PC-3 (cell line): Measurements from ENCODE around the gene GPR137B. TPM values are rescaled to one million over a fixed set of nuclear protein-coding genes. Genes with fewer than 3 reads are reported as not detected.
A peak's percentile ranks its signal among the peaks of the same experiment; 100 is the strongest.

ENCODE experiments used
- ATAC-seq: fragments of 200-7000 bp; cut with Tn5 transposase; 2 replicates; pipeline ENCODE4 v1.9.1; 2020; ENCODE audit warnings: mild to moderate bottlenecking, moderate library complexity
- BruUV-seq: library from RNA; stranded (reverse); fragments of 400-500 nt; replicated peaks from 2 replicates; lab custom pipeline; 2021; lab: Mats Ljungman, UMichigan
- CTCF ChIA-PET: fragments of 300-600 bp; sonication (Branson Sonifier 250); formaldehyde crosslinking; loops from one replicate; lab custom pipeline; 2022; ENCODE audit warnings: antibody characterized with exemption; lab: Charles Lee
- POLR2A ChIA-PET: fragments of 300-600 bp; sonication (Branson Sonifier 250); formaldehyde crosslinking; loops from one replicate; lab custom pipeline; 2022; ENCODE audit warnings: antibody characterized with exemption; ENCODE audit not compliant: unreplicated experiment; lab: Charles Lee
- DNase-seq: peaks from one replicate; pipeline ENCODE4 v3.0.0-alpha.2; 2015
- H2AFZ ChIP-seq: fragments of 300-600 bp; sonication (generic); 2 replicates; pipeline ENCODE4 v1.6.0; 2016; ENCODE audit warnings: antibody characterized with exemption, low read length
- H3F3A ChIP-seq: fragments of 300-600 bp; sonication (generic); one replicate; pipeline ENCODE4 v1.6.0; 2017; ENCODE audit warnings: antibody characterized with exemption, low read length, control low read depth, mild to moderate bottlenecking; ENCODE audit not compliant: unreplicated experiment
- H3K27ac ChIP-seq: fragments of 300-600 bp; sonication (generic); 2 replicates; pipeline ENCODE4 v1.5.1; 2016; ENCODE audit warnings: mild to moderate bottlenecking, low read length
- H3K27me3 ChIP-seq: fragments of 300-600 bp; sonication (generic); 2 replicates; pipeline ENCODE4 v1.6.1; 2016; ENCODE audit warnings: low read length, mixed read lengths
- H3K36me3 ChIP-seq: fragments of 300-600 bp; sonication (generic); 2 replicates; pipeline ENCODE4 v1.6.1; 2016; ENCODE audit warnings: low read depth, mixed run types, low read length, mixed read lengths
- H3K4me1 ChIP-seq: fragments of 300-600 bp; sonication (generic); 2 replicates; pipeline ENCODE4 v1.5.1; 2016; ENCODE audit warnings: low read length; ENCODE audit not compliant: insufficient read depth
- H3K4me2 ChIP-seq: fragments of 300-600 bp; sonication (generic); 2 replicates; pipeline ENCODE4 v1.6.0; 2016; ENCODE audit warnings: low read length
- H3K4me3 ChIP-seq: fragments of 300-600 bp; sonication (generic); 2 replicates; pipeline ENCODE4 v1.5.1; 2016; ENCODE audit warnings: mild to moderate bottlenecking, low read length, mixed read lengths
- H3K79me2 ChIP-seq: fragments of 300-600 bp; sonication (generic); 2 replicates; pipeline ENCODE4 v1.6.1; 2017; ENCODE audit warnings: low read length, mixed read lengths
- H3K9ac ChIP-seq: fragments of 300-600 bp; sonication (generic); 2 replicates; pipeline ENCODE4 v1.6.0; 2016; ENCODE audit warnings: mild to moderate bottlenecking, low read length
- H3K9me2 ChIP-seq: fragments of 300-600 bp; sonication (generic); replicated peaks from 2 replicates; pipeline ENCODE4 v1.6.1; 2016; ENCODE audit warnings: mixed run types, low read length, mixed read lengths
- H3K9me3 ChIP-seq: fragments of 300-600 bp; sonication (generic); 2 replicates; pipeline ENCODE4 v1.6.1; 2016; ENCODE audit warnings: low read length, mixed read lengths
- H4K20me1 ChIP-seq: fragments of 300-600 bp; sonication (generic); 2 replicates; pipeline ENCODE4 v1.6.1; 2016; ENCODE audit warnings: low read length, mixed read lengths
- EZH2 ChIP-seq: fragments of 300-600 bp; sonication (generic); IDR thresholded peaks from one replicate; pipeline ENCODE4 v1.6.1; 2017; ENCODE audit warnings: antibody characterized with exemption, mild to moderate bottlenecking, low read length; ENCODE audit not compliant: unreplicated experiment
- EZH2phosphoT487 ChIP-seq: fragments of 300-600 bp; sonication (generic); IDR thresholded peaks from 2 replicates; pipeline ENCODE4 v1.6.1; 2018; ENCODE audit warnings: mild to moderate bottlenecking, antibody characterized with exemption, low read length, borderline replicate concordance
- intact Hi-C: fragments of 100-400 bp; cut with micrococcal nuclease; formaldehyde crosslinking; loops from 2 replicates; pipeline ENCODE4 v1.9.0; 2023
- total RNA-seq: library from RNA; depleted of rRNA; stranded (reverse); fragments of >200 nt; gene quantifications from 2 replicates; pipeline ENCODE4 v1.2.3, GENCODE V29; 2014
- TF ChIP-seq, protein P1 (sequence below): fragments of 300-600 bp; sonication (generic); conservative IDR thresholded peaks from 2 replicates; pipeline ENCODE4 v1.5.1; 2017; ENCODE audit warnings: antibody characterized with exemption, low read depth, mild to moderate bottlenecking, low read length

Gene GPR137B
- total RNA-seq, 1 experiment from 2014 or later, result 2.3 TPM

DNA sequence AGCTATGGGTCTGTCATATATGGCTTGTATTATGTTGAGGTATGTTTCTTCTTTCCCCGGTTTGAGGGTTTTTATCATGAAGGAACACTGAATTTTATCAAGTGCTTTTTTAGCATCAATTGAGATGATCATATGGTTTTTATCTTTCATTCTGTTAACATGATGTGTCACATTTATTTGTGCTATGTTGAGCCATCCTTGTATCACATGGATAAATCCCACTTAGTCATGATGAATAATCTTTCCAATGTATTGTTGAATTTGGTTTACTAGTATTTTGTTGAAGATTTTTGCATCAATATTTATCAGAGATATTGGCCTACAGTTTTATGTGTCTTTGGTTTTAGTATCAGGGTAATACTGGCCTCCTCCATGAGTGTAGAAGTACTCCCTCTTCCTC lies 61.7 kb downstream of the GPR137B start:
- TF ChIP-seq EZH2, result no peak
- TF ChIP-seq, protein P1, sequence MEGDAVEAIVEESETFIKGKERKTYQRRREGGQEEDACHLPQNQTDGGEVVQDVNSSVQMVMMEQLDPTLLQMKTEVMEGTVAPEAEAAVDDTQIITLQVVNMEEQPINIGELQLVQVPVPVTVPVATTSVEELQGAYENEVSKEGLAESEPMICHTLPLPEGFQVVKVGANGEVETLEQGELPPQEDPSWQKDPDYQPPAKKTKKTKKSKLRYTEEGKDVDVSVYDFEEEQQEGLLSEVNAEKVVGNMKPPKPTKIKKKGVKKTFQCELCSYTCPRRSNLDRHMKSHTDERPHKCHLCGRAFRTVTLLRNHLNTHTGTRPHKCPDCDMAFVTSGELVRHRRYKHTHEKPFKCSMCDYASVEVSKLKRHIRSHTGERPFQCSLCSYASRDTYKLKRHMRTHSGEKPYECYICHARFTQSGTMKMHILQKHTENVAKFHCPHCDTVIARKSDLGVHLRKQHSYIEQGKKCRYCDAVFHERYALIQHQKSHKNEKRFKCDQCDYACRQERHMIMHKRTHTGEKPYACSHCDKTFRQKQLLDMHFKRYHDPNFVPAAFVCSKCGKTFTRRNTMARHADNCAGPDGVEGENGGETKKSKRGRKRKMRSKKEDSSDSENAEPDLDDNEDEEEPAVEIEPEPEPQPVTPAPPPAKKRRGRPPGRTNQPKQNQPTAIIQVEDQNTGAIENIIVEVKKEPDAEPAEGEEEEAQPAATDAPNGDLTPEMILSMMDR, result no peak
- no peak for TF ChIP-seq EZH2phosphoT487

DNA sequence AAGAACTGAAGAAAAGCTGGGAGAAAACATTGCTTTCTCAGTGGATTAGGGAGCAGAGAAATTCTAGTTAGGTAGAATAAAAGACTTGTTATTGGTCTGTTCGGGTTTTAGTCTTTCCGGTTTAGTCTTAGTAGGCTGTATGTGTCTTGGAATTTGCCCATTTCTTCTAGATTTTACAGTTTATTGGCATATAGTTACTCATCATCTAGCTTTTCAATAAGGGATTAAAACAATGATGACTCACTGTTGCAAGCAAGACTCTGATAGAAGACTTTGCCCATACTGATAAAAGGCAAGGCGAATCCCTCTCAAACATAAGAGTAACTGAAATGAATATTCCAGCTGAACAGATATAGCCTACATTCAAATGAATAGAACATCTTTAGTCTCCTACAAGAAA lies 62.3 kb downstream of the GPR137B start:
- DNase-seq, result peak; percentile 25
- Histone ChIP-seq H3K36me3 (no peaks in the 10 kb centered on the region), H3K27ac (peak overlapping the region; percentile 72), H3K79me2 (no peaks in the 10 kb centered on the region), H3K4me2 (peak overlapping the region; percentile 45; the same call in 1 of the 2 replicates), H3K9me3 (0 out of 2 replicates have a peak, but pooled peaks cover 4% of the 10 kb centered on the region), H3K4me1 (peaks cover 11% of the 10 kb centered on the region), H3F3A (no peaks in the 10 kb centered on the region), H3K27me3 (no peaks in the 10 kb centered on the region), H3K4me3 (no peak overlapping the region), H4K20me1 (no peaks in the 10 kb centered on the region), H3K9me2 (no peaks in the 10 kb centered on the region), H3K9ac (peak overlapping the region; percentile 30; the same call in 1 of the 2 replicates), H2AFZ (no peak overlapping the region)
- BruUV-seq, result no TSS peak
- peak; percentile 70 for ATAC-seq
- intact Hi-C loops, result no loop called here
- ChIA-PET POLR2A (no interaction called here), CTCF (no interaction called here)
- TF ChIP-seq, protein P1, result no peak
- TF ChIP-seq EZH2phosphoT487, result no peak

More for the DNA sequence above, 61.7 kb downstream of the GPR137B start:
- no TSS peak for BruUV-seq
- Histone ChIP-seq H2AFZ (no peak overlapping the region), H3K27me3 (no peaks in the 10 kb centered on the region), H3K79me2 (no peaks in the 10 kb centered on the region), H3K4me3 (no peak overlapping the region), H3K9ac (peak overlapping the region; percentile 30; the same call in 1 of the 2 replicates), H3K9me2 (no peaks in the 10 kb centered on the region), H3K27ac (peak overlapping the region; percentile 72), H3K36me3 (no peaks in the 10 kb centered on the region), H3F3A (no peaks in the 10 kb centered on the region), H3K9me3 (0 out of 2 replicates have a peak, but pooled peaks cover 4% of the 10 kb centered on the region), H3K4me2 (peak overlapping the region; percentile 45; the same call in 1 of the 2 replicates), H3K4me1 (peaks cover 11% of the 10 kb centered on the region), H4K20me1 (no peaks in the 10 kb centered on the region)
- CTCF ChIA-PET, result no interaction called here
- DNase-seq, result peak; percentile 40
- ATAC-seq, result peak; percentile 18; the same call in 1 of the 2 replicates
- intact Hi-C loops, result no loop called here
- POLR2A ChIA-PET, result no interaction called here

DNA sequence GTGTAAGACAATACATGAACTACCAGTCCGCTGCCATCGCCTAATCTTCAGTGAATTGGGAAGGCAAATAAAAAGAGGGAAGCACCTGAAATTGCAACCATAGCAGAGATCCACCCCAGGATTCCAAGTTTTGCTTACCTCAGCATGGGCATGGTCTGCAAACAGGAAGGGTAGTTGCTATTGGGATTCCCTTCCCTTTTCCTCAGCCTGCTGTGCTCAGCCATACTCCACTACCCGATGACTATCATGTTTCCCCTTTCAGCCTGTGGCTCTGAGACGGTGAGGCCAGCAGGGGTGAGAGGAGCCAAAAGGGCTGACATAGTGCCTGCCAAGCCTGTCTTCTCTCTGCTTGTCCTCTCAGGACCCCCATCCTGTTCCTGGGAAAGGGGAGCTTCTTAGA lies 64.2 kb downstream of the GPR137B start:
- H3K27ac ChIP-seq, result no peak overlapping the region
- H3K9ac ChIP-seq, result no peak overlapping the region
- H3K4me2 ChIP-seq, result no peak overlapping the region
- peaks cover 11% of the 10 kb centered on the region for H3K4me1 ChIP-seq
- no peaks in the 10 kb centered on the region for H3K9me2 ChIP-seq
- no peaks in the 10 kb centered on the region for H3K79me2 ChIP-seq
- BruUV-seq, result no TSS peak
- DNase-seq, result no peak
- ChIA-PET CTCF (no interaction called here), POLR2A (no interaction called here)
- H4K20me1 ChIP-seq, result no peaks in the 10 kb centered on the region
- H3K4me3 ChIP-seq, result no peak overlapping the region
- no peaks in the 10 kb centered on the region for H3F3A ChIP-seq
- no peak overlapping the region for H2AFZ ChIP-seq
- H3K36me3 ChIP-seq, result no peaks in the 10 kb centered on the region
- no peaks in the 10 kb centered on the region for H3K9me3 ChIP-seq
- 0 out of 2 replicates have a peak, but pooled peaks have one; percentile 22 for ATAC-seq
- intact Hi-C loops, result no loop called here
- no peaks in the 10 kb centered on the region for H3K27me3 ChIP-seq
- no peak for TF ChIP-seq EZH2phosphoT487
- no peak for TF ChIP-seq EZH2
- TF ChIP-seq, protein P1, result no peak
